ENCODE results near the gene CCDC178. TPM values are rescaled to one million over a fixed set of nuclear protein-coding genes. Genes with fewer than 3 reads are reported as not detected.
"Not testable (repeated sequence)": the region's sequence is repeated elsewhere in the genome, so short reads cannot be mapped to it uniquely, and the experiment has no call there.

The CCDC178 gene
- total RNA-seq, 2 donors from 2014 or later, result 1.6 TPM; not detected in 1

DNA sequence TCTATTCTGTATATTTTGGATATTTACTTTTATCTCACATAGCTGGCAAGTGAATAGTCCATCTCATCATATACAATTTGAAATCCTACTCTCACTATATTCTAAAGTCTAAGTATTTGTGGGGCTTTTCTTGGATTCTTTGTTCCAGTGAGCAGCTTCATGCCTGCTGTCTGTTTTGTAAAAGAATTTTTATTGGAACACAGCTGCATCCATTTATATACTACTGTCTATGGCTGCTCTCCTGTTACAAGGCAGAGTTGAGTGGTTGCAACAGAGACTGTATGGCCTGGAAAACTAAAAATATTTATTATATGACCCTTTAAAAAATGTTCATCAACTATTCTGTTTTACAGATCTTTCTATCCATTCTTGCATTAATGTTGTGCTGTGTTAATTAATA lies 474.4 kb downstream of the CCDC178 start:
- no peak for TF ChIP-seq CTCF (IDR thresholded peaks at IDR 0.05)
- Histone ChIP-seq H3K4me1 (ENCODE audit: control insufficient read depth in 1 of 2, low read depth in 2 of 2) (no peaks in the 10 kb centered on the region), H3K9me3 (no peaks in the 10 kb centered on the region), H3K27ac (no peak overlapping the region), H3K27me3 (replicated peaks; ENCODE audit: insufficient read depth) (no peaks in the 10 kb centered on the region), H3K36me3 (no peaks in the 10 kb centered on the region), H3K4me3 (no peak overlapping the region)
- ATAC-seq (ENCODE audit: insufficient number of reproducible peaks, low FRiP score, low read depth) (no peak), DNase-seq (ENCODE audit: low spot score) (no peak)

GRCh38 chr18:32961538-32961937 lies 479.0 kb downstream of the CCDC178 start:
- Histone ChIP-seq H3K27ac (no peak overlapping the region), H3K4me3 (no peak overlapping the region), H3K9me3 (no peaks in the 10 kb centered on the region), H3K36me3 (no peaks in the 10 kb centered on the region), H3K4me1 (ENCODE audit: control insufficient read depth in 1 of 2, low read depth in 2 of 2) (no peaks in the 10 kb centered on the region), H3K27me3 (replicated peaks; ENCODE audit: insufficient read depth) (no peaks in the 10 kb centered on the region)
- DNase-seq (ENCODE audit: low spot score) (no peak), ATAC-seq (ENCODE audit: insufficient number of reproducible peaks, low FRiP score, low read depth) (no peak)
- TF ChIP-seq CTCF (IDR thresholded peaks at IDR 0.05), result no peak

GRCh38 chr18:32958746-32959145 lies 481.8 kb downstream of the CCDC178 start:
- no peaks in the 10 kb centered on the region for H3K9me3 ChIP-seq

DNA sequence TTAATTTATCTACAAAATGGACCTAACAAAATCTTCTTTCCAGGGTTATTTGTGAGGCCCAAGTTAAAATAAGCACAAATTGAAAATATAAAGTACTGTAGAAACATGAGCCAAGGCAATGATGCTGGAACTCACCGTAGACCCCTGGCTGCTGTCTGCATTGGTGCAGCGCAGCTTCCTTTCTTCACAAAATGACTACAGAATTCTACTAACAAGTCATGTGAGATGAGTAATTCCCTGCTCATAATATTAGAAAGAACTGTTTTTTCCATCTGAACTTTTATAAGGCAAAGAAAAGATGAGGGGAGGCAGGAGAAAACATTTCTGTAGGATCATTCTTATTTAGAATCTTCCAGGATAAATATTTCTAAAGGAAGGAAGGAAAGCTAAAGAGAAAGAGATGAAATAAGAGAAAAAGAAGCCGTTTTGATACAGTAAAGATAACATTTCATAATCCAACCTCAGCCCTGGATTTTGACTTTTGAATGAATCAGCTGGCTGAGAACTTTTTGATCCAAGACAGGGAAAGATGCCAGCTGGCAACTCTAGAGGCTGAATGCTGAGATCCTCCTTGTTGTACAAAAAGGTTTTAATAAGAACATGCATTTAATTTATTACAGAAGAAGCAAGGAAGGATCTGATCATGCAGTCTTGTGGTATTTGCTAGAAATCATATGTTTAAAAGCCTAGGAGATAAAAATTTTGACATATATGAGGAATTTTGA lies 483.8 kb downstream of the CCDC178 start:
- no peaks in the 10 kb centered on the region for H3K27me3 ChIP-seq (replicated peaks; ENCODE audit: insufficient read depth)
- no peak for ATAC-seq (ENCODE audit: insufficient number of reproducible peaks, low FRiP score, low read depth)
- no peak for TF ChIP-seq CTCF (IDR thresholded peaks at IDR 0.05)
- no peaks in the 10 kb centered on the region for H3K36me3 ChIP-seq
- no peaks in the 10 kb centered on the region for H3K4me1 ChIP-seq (ENCODE audit: control insufficient read depth in 1 of 2, low read depth in 2 of 2)
- no peak overlapping the region for H3K27ac ChIP-seq
- H3K9me3 ChIP-seq, result no peaks in the 10 kb centered on the region
- DNase-seq (ENCODE audit: low spot score), result no peak
- H3K4me3 ChIP-seq, result no peak overlapping the region

More at GRCh38 chr18:32958746-32959145, 481.8 kb downstream of the CCDC178 start:
- TF ChIP-seq CTCF (IDR thresholded peaks at IDR 0.05), result no peak
- Histone ChIP-seq H3K36me3 (no peaks in the 10 kb centered on the region), H3K4me3 (no peak overlapping the region), H3K27ac (no peak overlapping the region), H3K4me1 (ENCODE audit: control insufficient read depth in 1 of 2, low read depth in 2 of 2) (no peaks in the 10 kb centered on the region), H3K27me3 (replicated peaks; ENCODE audit: insufficient read depth) (no peaks in the 10 kb centered on the region)
- no peak for ATAC-seq (ENCODE audit: insufficient number of reproducible peaks, low FRiP score, low read depth)
- no peak for DNase-seq (ENCODE audit: low spot score)

GRCh38 chr18:32952318-32952717 lies 488.2 kb downstream of the CCDC178 start:
- not testable (repeated sequence) for DNase-seq (ENCODE audit: low spot score); H3K4me1 ChIP-seq (ENCODE audit: control insufficient read depth in 1 of 2, low read depth in 2 of 2); H3K27me3 ChIP-seq (replicated peaks; ENCODE audit: insufficient read depth); H3K36me3 ChIP-seq; H3K27ac ChIP-seq; H3K9me3 ChIP-seq; ATAC-seq (ENCODE audit: insufficient number of reproducible peaks, low FRiP score, low read depth); H3K4me3 ChIP-seq

- Histone ChIP-seq H3K4me1 (ENCODE audit: control insufficient read depth in 1 of 2, low read depth in 2 of 2) (no peaks in the 10 kb centered on the region), H3K27me3 (replicated peaks; ENCODE audit: insufficient read depth) (no peaks in the 10 kb centered on the region), H3K36me3 (no peaks in the 10 kb centered on the region), H3K27ac (no peak overlapping the region), H3K9me3 (no peaks in the 10 kb centered on the region), H3K4me3 (no peak overlapping the region)
- ATAC-seq (ENCODE audit: insufficient number of reproducible peaks, low FRiP score, low read depth) (no peak), DNase-seq (ENCODE audit: low spot score) (no peak)
- no peak for TF ChIP-seq CTCF (IDR thresholded peaks at IDR 0.05)
These were observed 502.9 kb downstream of the CCDC178 start for GRCh38 chr18:32937597-32937996.
